D721Med (cell line): ENCODE results near the gene TRIM63.
"Not testable (repeated sequence)": the region's sequence is repeated elsewhere in the genome, so short reads cannot be mapped to it uniquely, and the experiment has no call there.

Source experiments
- DNase-seq: peaks from one replicate; pipeline ENCODE4 v3.0.0; 2011; ENCODE audit warnings: low spot score; ENCODE audit not compliant: insufficient read length
- FAIRE-seq: peaks from 2 replicates; lab custom pipeline; 2011; peaks lifted over from hg19 to GRCh38; lab: Jason Lieb, UNC
- CTCF ChIP-seq: IDR thresholded peaks from 2 replicates; pipeline ENCODE4 v1.5.1; 2012; ENCODE audit warnings: mild to moderate bottlenecking, control low read depth; ENCODE audit not compliant: insufficient read depth; ENCODE audit errors: missing control alignments

The TRIM63 gene

GRCh38 chr1:26094076-26094669 is 26.7 kb upstream of the TRIM63 start:
- no peak for DNase-seq
- FAIRE-seq = no peak
- no peak for TF ChIP-seq CTCF

GRCh38 chr1:26093569-26093968 is 26.1 kb upstream of the TRIM63 start:
- not testable (repeated sequence) for FAIRE-seq, DNase-seq

GRCh38 chr1:26092422-26092821 is 25.0 kb upstream of the TRIM63 start:
- no peak for FAIRE-seq
- TF ChIP-seq CTCF = no peak
- DNase-seq = no peak

GRCh38 chr1:26090893-26091292 is 23.5 kb upstream of the TRIM63 start:
- DNase-seq (no peak), FAIRE-seq (no peak)

DNA sequence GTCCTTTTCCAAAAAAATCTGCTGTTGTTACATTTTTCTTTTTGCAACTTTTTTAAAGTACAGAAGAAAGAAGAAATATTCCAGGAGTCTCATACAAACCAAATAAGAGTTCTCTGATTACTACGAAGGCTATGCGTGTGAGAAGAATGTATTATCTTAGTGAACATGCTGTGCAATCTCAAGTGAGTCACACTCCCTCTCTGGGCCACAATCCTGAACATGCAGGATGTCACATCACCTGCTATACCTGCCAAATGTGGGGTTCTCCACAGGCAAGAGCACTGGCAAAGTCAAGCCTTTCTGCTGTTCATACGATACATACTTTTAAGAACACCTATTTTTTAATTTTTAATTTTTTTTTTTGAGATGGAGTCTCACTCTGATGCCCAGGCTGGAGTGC is 21.7 kb upstream of the TRIM63 start:
- DNase-seq = no peak
- no peak for TF ChIP-seq CTCF
- no peak for FAIRE-seq

More at GRCh38 chr1:26090893-26091292, 23.5 kb upstream of the TRIM63 start:
- no peak for TF ChIP-seq CTCF

DNA sequence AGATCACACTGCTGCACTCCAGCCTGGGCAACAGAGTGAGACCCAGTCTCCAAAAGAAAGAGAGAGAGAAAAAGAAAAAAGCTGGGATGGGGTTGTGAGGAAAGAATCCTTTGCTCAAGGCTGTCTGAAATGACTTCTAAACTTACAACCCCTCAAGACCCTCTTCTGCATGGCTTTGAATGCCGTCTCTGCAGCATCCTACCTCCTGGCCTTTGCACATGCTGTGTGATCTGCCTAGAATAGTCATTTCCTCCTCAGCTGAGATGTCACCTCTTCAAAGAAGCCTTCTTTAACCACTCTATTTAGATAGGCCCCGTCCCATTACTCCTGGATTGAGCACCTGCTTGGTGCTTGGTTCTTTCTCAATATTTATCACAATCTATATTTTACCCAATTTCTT is 17.4 kb upstream of the TRIM63 start:
- no peak for DNase-seq
- TF ChIP-seq CTCF = no peak
- FAIRE-seq = no peak

DNA sequence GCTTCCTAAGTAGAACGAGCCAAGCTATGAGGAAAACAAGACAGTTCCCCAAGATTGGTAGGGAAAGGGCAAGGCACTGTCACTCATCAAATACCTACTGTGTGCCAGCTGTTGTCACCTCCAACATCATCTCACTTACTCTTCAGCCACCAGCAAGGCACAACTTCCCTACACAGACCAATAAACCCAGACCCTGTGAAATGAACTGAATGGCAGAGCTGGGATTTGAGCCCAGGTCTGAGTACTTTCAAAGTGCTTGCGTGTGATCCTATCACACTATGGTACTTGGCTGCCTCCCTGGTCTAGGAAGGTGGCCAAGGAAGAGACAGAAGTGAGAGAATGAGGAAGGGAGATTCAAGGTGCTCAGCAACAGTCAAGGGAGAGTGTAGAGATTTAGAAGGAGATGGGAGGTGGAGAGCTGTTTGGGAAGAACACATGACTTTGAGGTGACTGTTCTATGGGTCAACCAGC is 16.7 kb upstream of the TRIM63 start:
- TF ChIP-seq CTCF = no peak
- FAIRE-seq = no peak
- no peak for DNase-seq

DNA sequence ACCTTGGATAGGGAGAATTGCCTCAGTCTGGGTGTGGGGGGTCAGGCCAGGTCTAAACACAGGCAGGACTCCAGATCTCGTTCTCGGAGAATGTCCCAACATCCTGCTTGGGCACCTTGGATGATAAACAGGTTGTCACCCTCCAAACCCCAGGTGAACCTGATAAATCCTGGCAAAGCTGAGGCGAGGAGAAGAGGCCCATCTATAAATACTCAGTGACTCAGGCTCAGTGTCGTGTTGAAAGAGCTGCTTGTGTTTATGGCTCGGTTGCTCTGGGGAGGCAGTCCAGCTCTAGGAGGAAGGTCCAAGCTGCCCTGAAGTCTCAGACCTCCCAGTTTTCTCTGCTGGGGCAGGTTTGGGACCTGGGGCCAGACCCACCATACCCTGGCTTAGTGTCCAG is 15.8 kb upstream of the TRIM63 start:
- no peak for TF ChIP-seq CTCF
- DNase-seq (no peak), FAIRE-seq (no peak)
